ENCODE measurements around the gene PEX13.

DNA sequence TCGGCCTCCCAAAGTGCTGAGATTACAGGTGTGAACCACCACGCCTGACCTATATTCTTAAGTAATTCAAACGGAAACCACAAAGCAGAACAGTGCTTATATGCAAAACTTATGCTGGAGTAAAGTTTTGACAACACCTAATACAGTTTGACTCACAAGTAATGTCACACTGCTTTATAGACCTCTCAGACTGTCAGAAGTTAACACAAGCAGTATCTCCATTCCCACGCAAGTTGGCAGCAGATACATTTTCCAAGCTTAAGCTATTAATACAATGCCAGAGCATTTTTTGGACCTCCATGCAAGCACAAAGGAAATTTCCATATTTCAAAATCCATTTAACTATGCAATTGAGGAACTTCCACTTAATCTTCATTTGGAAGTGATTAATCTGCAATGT, 27.1 kb downstream of the PEX13 start:
- TF ChIP-seq PRDM10 (tag by site-specific recombination; IDR thresholded peaks at IDR 0.05) (no peak), ZNF184 (tag by site-specific recombination; IDR thresholded peaks at IDR 0.05) (no peak), ZNF302 (tag by site-specific recombination; IDR thresholded peaks at IDR 0.05; ENCODE audit: low read depth) (no peak), ZNF830 (tag by site-specific recombination; IDR thresholded peaks at IDR 0.05; ENCODE audit: low read depth) (no peak), CTCF (tag by site-specific recombination; IDR thresholded peaks at IDR 0.05) (no peak), HOXA7 (CRISPR knock-in tag; IDR thresholded peaks at IDR 0.05; ENCODE audit: borderline replicate concordance) (no peak), YY1 (tag by site-specific recombination; IDR thresholded peaks at IDR 0.05) (no peak), ZFP37 (tag by site-specific recombination; IDR thresholded peaks at IDR 0.05) (no peak), KLF8 (tag by site-specific recombination; IDR thresholded peaks at IDR 0.05) (no peak)
- TF ChIP-seq, protein P1, sequence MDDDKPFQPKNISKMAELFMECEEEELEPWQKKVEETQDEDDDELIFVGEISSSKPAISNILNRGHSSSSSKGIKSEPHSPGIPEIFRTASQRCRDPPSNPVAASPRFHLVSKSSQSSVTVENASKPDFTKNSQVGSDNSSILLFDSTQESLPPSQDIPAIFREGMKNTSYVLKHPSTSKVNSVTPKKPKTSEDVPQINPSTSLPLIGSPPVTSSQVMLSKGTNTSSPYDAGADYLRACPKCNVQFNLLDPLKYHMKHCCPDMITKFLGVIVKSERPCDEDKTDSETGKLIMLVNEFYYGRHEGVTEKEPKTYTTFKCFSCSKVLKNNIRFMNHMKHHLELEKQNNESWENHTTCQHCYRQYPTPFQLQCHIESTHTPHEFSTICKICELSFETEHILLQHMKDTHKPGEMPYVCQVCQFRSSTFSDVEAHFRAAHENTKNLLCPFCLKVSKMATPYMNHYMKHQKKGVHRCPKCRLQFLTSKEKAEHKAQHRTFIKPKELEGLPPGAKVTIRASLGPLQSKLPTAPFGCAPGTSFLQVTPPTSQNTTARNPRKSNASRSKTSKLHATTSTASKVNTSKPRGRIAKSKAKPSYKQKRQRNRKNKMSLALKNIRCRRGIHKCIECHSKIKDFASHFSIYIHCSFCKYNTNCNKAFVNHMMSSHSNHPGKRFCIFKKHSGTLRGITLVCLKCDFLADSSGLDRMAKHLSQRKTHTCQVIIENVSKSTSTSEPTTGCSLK (tag by site-specific recombination; IDR thresholded peaks at IDR 0.05): no peak
